Subcutaneous abdominal adipose tissue (tissue), 5 donors: ENCODE results near the gene PROKR2.

ENCODE experiments used
- H3K27ac ChIP-seq: one replicate; pipeline ENCODE4 v1.7.0; 2013; ENCODE audit warnings: low read depth, mild to moderate bottlenecking, inconsistent platforms, low read length, moderate library complexity
- H3K27me3 ChIP-seq, 5 donors: one replicate each; pipeline ENCODE4 v1.7.0; 2013; ENCODE audit warnings: low read length in 5 of 5, inconsistent platforms in 1 of 5; ENCODE audit not compliant: control insufficient read depth in 5 of 5, insufficient read depth in 4 of 5
- H3K36me3 ChIP-seq, 5 donors: one replicate each; pipeline ENCODE4 v1.7.0; 2013; ENCODE audit warnings: low read length in 5 of 5; ENCODE audit not compliant: control insufficient read depth in 5 of 5, insufficient read depth in 5 of 5
- H3K4me1 ChIP-seq, 5 donors: one replicate each; pipeline ENCODE4 v1.7.0; 2013; ENCODE audit warnings: low read length in 5 of 5, mild to moderate bottlenecking in 3 of 5, moderate library complexity in 1 of 5; ENCODE audit not compliant: control insufficient read depth in 5 of 5, insufficient read depth in 5 of 5
- H3K4me3 ChIP-seq, 5 donors: one replicate each; pipeline ENCODE4 v1.7.0; 2013; ENCODE audit warnings: low read length in 5 of 5, low read depth in 1 of 5
- H3K9ac ChIP-seq, 5 donors: one replicate each; pipeline ENCODE4 v1.7.0; 2013; ENCODE audit warnings: low read length in 5 of 5, mild to moderate bottlenecking in 4 of 5, moderate library complexity in 3 of 5
- H3K9me3 ChIP-seq, 5 donors: one replicate each; pipeline ENCODE4 v1.7.0; 2013; ENCODE audit warnings: low read length in 5 of 5; ENCODE audit not compliant: control insufficient read depth in 5 of 5
- donor health status: healthy.
- donor health status: healthy.
- donor health status: healthy.
- donor health status: healthy.
- donor health status: healthy.

PROKR2 gene

GRCh38 chr20:5297280-5298004 is 19.3 kb downstream of the PROKR2 start:
- peaks cover 0 to 8% (median 3%) of the 10 kb centered on the region in 5 donors for H3K27me3 ChIP-seq
- H3K27ac ChIP-seq, result no peak overlapping the region
- no peak overlapping the region for H3K4me3 ChIP-seq
- H3K4me1 ChIP-seq, result no peaks in the 10 kb centered on the region
- H3K9me3 ChIP-seq, result peaks cover 0 to 5% (median 0%) of the 10 kb centered on the region in 5 donors
- H3K9ac ChIP-seq, result no peak overlapping the region
- no peaks in the 10 kb centered on the region for H3K36me3 ChIP-seq

GRCh38 chr20:5290596-5290995 is 26.2 kb downstream of the PROKR2 start:
- Histone ChIP-seq H3K4me1 (no peaks in the 10 kb centered on the region), H3K4me3 (no peak overlapping the region), H3K36me3 (no peaks in the 10 kb centered on the region), H3K9me3 (peaks cover 0 to 4% (median 0%) of the 10 kb centered on the region in 5 donors), H3K9ac (no peak overlapping the region), H3K27ac (no peak overlapping the region), H3K27me3 (peaks cover 0 to 4% (median 2%) of the 10 kb centered on the region in 5 donors)

DNA sequence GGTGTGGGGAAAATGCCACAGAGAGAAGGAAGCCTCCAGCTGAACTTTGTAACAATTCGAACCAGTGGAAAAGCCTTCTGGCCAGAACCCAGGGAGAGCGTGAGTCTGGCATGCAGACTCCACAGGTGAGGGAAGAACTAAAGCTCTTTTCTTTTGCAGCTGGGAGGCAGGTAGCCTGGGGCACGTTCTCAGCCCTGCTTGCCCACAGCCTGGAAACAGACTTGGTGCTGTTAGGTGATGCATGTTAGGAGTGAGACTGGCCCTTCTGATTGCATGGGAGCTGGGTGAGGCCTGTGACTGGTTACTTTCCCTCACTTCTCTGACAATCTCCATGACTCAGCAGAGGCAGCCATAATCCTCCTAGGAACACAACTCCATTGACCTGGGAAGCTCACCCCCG is 34.2 kb downstream of the PROKR2 start:
- H3K9me3 ChIP-seq, result peaks cover 0 to 8% (median 3%) of the 10 kb centered on the region in 5 donors
- H3K27ac ChIP-seq, result no peak overlapping the region
- no peaks in the 10 kb centered on the region for H3K4me1 ChIP-seq
- no peaks in the 10 kb centered on the region for H3K36me3 ChIP-seq
- H3K9ac ChIP-seq, result no peak overlapping the region
- no peaks in the 10 kb centered on the region for H3K27me3 ChIP-seq
- no peak overlapping the region for H3K4me3 ChIP-seq

DNA sequence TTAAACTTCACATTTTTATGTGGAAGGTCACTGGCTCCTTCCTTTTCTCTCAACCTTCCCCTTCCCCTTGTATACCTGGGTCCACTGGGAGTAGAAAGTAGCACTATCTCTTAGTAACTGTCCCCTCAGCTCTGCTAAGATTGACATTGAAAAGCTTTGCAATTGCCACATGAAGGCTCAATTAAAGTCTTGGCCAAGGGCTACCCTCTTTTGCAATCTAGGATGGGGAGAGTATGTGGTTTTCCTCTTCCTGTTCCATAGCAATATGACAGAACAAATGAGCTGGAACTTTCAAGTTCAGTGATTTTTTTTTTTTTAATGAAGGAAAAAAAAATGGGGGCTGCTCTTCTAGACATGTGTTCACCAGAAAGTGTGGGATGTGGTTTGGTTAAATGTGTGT is 37.1 kb downstream of the PROKR2 start:
- Histone ChIP-seq H3K9me3 (peaks cover 0 to 4% (median 0%) of the 10 kb centered on the region in 5 donors), H3K27ac (no peak overlapping the region), H3K4me1 (no peaks in the 10 kb centered on the region), H3K9ac (no peak overlapping the region), H3K27me3 (peaks cover 0 to under 1% (median 0%) of the 10 kb centered on the region in 5 donors), H3K4me3 (no peak overlapping the region), H3K36me3 (no peaks in the 10 kb centered on the region)

DNA sequence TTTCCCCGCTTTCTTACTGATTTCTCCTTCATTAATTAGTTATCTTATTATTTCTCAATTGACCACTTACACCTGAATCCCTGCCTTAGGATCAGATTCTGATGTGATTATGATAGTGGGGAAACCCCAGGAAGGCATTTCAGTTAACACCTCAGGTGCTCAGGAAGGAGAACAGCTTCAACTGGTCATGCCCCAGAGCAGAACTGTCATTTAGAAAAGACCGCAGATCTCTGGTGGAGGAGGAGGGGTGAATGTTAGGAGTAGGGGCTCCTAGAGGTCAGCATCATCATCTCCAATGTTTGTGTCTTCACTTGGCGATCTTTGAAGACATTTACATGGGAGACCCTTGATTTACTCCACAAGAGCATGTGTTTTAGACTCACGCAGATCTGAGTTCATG is 44.5 kb downstream of the PROKR2 start:
- Histone ChIP-seq H3K27ac (no peak overlapping the region), H3K27me3 (peaks cover 0 to 3% (median 0%) of the 10 kb centered on the region in 5 donors), H3K36me3 (no peaks in the 10 kb centered on the region), H3K4me1 (no peaks in the 10 kb centered on the region), H3K9ac (no peak overlapping the region), H3K4me3 (no peak overlapping the region), H3K9me3 (no peaks in the 10 kb centered on the region)

DNA sequence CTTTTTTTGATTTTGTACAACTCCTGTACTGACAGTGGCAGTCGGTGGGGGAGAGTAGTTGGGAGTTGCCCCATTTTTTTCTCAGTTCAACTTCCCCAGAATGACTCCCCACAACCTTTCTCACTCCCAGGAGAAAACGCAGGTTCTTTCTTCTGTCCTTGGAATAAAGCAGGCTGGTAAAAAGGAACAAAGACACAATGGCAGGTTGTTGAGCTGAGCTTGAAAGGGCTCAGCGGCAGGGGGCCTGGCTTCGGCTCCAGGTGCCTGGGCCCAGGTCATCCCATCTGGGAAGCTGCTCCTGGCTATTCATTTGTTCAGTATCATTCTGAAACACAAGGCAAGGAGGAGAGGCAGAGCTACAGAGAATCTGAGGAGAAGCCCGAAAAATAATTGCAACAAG is 46.2 kb downstream of the PROKR2 start:
- Histone ChIP-seq H3K27me3 (peaks cover 0 to 5% (median 0%) of the 10 kb centered on the region in 5 donors), H3K4me3 (no peak overlapping the region), H3K9ac (no peak overlapping the region), H3K4me1 (no peaks in the 10 kb centered on the region), H3K27ac (no peak overlapping the region), H3K36me3 (no peaks in the 10 kb centered on the region), H3K9me3 (no peaks in the 10 kb centered on the region)

DNA sequence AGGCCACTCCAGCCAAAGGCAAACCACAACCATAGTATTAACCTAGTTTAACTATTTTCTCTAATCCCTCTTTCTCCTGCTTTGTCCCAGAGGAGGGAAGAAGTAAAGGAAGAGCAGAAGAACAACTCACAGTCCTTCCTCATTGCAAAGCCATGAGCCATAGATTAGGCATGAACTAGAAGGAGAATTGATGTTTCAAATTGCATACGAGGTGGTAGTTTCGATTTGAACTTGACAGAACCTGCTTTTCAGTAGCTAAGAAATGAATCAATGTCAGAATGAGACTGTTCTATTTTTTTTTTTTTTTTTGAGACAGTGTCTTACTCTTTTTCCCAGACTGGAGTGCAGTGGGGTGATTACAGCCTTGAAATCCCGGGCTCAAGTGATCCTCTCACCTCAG is 48.3 kb downstream of the PROKR2 start:
- Histone ChIP-seq H3K27ac (no peak overlapping the region), H3K9me3 (no peaks in the 10 kb centered on the region), H3K4me3 (no peak overlapping the region), H3K27me3 (peaks cover 0 to 8% (median 0%) of the 10 kb centered on the region in 5 donors), H3K9ac (no peak overlapping the region), H3K36me3 (no peaks in the 10 kb centered on the region), H3K4me1 (no peaks in the 10 kb centered on the region)

- H3K27me3 ChIP-seq, result peaks cover 0 to 7% (median 0%) of the 10 kb centered on the region in 5 donors
- no peaks in the 10 kb centered on the region for H3K9me3 ChIP-seq
- no peak overlapping the region for H3K27ac ChIP-seq
- no peak overlapping the region for H3K4me3 ChIP-seq
- no peaks in the 10 kb centered on the region for H3K36me3 ChIP-seq
- no peak overlapping the region for H3K9ac ChIP-seq
- H3K4me1 ChIP-seq, result no peaks in the 10 kb centered on the region
Measured at GRCh38 chr20:5267092-5267491, 49.7 kb downstream of the PROKR2 start.
